ENCODE data around the gene PJA2.
A peak's percentile ranks its signal among the peaks of the same experiment; 100 is the strongest.

PJA2 gene

DNA sequence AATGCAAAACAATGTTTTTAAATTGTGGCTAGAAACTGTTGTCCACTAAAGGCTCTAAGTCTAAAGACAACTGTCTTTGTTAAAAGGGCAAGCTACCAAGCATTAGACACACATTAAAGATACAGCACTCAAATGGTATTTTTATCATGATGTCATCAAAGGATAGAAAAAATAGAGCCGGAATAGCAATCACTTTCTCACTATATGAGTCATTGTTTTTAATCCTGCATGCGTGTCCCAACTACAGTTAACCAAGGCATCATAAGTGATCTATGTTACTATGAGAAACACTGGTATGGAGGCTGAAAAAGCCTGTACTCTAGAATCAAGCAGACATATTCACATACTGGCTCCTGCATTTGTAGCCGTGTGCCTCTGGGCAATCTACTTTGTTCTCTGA lies 1.9 kb upstream of the PJA2 start:
- H3K27me3 ChIP-seq (ENCODE audit: insufficient read depth, low read length, poor library complexity) = no peaks in the 10 kb centered on the region
- no peak overlapping the region for H3K4me3 ChIP-seq (ENCODE audit: low read length)

DNA sequence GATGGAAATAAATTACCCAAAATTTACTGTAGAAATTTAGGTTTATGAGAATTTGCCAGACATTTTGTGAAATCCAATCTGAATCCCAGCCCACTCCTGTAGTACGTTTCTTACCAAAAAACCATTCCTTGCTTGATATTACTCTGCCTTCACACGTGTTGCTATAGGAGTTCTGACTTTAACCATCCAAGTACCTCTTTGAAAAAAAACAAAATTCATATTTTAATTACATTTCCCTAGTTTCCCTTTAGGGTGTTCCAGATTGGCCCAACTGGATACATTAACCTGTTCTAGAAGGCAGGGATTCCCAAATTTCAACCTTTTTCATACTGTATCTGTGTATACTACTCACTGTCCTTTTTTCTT lies 1.4 kb upstream of the PJA2 start:
- H3K27ac ChIP-seq (ENCODE audit: low read depth, low read length) = peak overlapping the region; percentile 90
- H2BK15ac ChIP-seq (replicated peaks; ENCODE audit: low read depth) = no peak overlapping the region
- H3K79me1 ChIP-seq (ENCODE audit: low read length) = peaks cover 2% of the 10 kb centered on the region
- H3K4me3 ChIP-seq (ENCODE audit: low read length) = peak overlapping the region; percentile 79
- H2AK5ac ChIP-seq (ENCODE audit: low read length) = no peak overlapping the region
- H3K4me1 ChIP-seq (ENCODE audit: control insufficient read depth, low read depth, low read length) = no peaks in the 10 kb centered on the region
- H4K8ac ChIP-seq (ENCODE audit: low read depth, low read length) = no peak overlapping the region
- no peak overlapping the region for H2BK5ac ChIP-seq (ENCODE audit: low read length)
- WGBS (ENCODE audit: extremely low coverage, insufficient coverage, low lambda C conversion rate) = no CpG with 5 or more reads among the region's 2 CpGs
- peak overlapping the region; percentile 88 for H3K4me2 ChIP-seq (ENCODE audit: low read length)
- H3K18ac ChIP-seq (ENCODE audit: low read length) = peak overlapping the region; percentile 52
- DNase-seq = no peak
- H3K23ac ChIP-seq (ENCODE audit: low read length) = no peak overlapping the region
- no peak overlapping the region for H3K4ac ChIP-seq (ENCODE audit: low read depth, low read length)
- peak overlapping the region; percentile 90 for H3K9ac ChIP-seq (ENCODE audit: low read length)
- no peaks in the 10 kb centered on the region for H3K27me3 ChIP-seq (ENCODE audit: insufficient read depth, low read length, poor library complexity)
- H3K36me3 ChIP-seq (ENCODE audit: control insufficient read depth, insufficient read depth, low read length) = no peaks in the 10 kb centered on the region
- H4K5ac ChIP-seq (ENCODE audit: low read length) = no peak overlapping the region
- H3K79me2 ChIP-seq (ENCODE audit: control insufficient read depth, insufficient read depth, low read length) = peaks cover 15% of the 10 kb centered on the region
- no peak overlapping the region for H2BK120ac ChIP-seq (ENCODE audit: low read depth, low read length)
- H3K56ac ChIP-seq (ENCODE audit: low read length) = peak overlapping the region; percentile 91

More for the DNA sequence above, 1.9 kb upstream of the PJA2 start:
- H2BK15ac ChIP-seq (replicated peaks; ENCODE audit: low read depth) = no peak overlapping the region
- H3K79me2 ChIP-seq (ENCODE audit: control insufficient read depth, insufficient read depth, low read length) = peaks cover 12% of the 10 kb centered on the region
- no peak overlapping the region for H3K4ac ChIP-seq (ENCODE audit: low read depth, low read length)
- H3K23ac ChIP-seq (ENCODE audit: low read length) = no peak overlapping the region
- no peaks in the 10 kb centered on the region for H3K36me3 ChIP-seq (ENCODE audit: control insufficient read depth, insufficient read depth, low read length)
- H3K4me1 ChIP-seq (ENCODE audit: control insufficient read depth, low read depth, low read length) = no peaks in the 10 kb centered on the region
- no peak overlapping the region for H2BK5ac ChIP-seq (ENCODE audit: low read length)
- H4K5ac ChIP-seq (ENCODE audit: low read length) = no peak overlapping the region
- H3K27ac ChIP-seq (ENCODE audit: low read depth, low read length) = no peak overlapping the region
- H3K4me2 ChIP-seq (ENCODE audit: low read length) = no peak overlapping the region
- no peak overlapping the region for H3K56ac ChIP-seq (ENCODE audit: low read length)
- H2AK5ac ChIP-seq (ENCODE audit: low read length) = no peak overlapping the region
- no peak overlapping the region for H4K8ac ChIP-seq (ENCODE audit: low read depth, low read length)
- DNase-seq = no peak
- peaks cover 2% of the 10 kb centered on the region for H3K79me1 ChIP-seq (ENCODE audit: low read length)
- no peak overlapping the region for H3K9ac ChIP-seq (ENCODE audit: low read length)
- no peak overlapping the region for H3K18ac ChIP-seq (ENCODE audit: low read length)
- H2BK120ac ChIP-seq (ENCODE audit: low read depth, low read length) = no peak overlapping the region
- no CpG with 5 or more reads among the region's 3 CpGs for WGBS (ENCODE audit: extremely low coverage, insufficient coverage, low lambda C conversion rate)

DNA sequence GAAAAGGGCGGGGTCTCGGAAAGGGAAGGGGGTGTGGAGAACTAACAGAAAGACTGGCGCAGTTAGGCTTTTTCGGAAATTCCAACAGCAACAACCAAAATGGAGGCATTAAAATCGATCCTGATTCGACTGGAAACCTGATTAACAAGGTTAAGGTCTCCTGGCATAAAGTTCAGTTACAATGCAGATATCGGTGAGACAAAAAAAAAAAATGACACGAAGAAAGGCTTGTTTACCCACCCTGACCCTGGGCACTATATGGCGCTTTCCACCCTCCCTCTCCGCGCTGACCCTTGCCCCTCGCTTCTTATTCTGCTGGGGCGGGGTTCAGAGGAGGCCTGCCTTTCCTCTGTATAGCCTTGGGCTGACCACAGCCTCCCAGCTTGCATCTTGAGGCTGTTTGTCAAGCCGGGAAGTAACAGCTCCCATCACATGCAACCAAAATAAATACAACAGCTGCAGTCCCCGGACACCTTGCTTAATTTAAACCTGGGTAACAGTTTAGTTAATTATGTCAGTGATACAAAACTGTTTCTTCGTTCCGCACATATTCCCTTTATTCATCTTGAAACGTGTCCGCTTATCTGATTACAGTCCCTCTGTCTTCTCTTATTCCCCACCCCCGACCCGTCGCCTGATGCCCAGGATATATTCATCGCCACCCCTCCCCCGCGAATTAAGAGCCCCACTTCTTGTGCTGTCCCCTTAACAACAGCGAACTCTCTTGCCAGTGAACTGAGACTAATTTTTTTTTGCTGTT lies 795 bp upstream of the PJA2 start:
- Histone ChIP-seq H3K27me3 (ENCODE audit: insufficient read depth, low read length, poor library complexity) (no peaks in the 10 kb centered on the region), H2BK5ac (ENCODE audit: low read length) (peak overlapping the region; percentile 76), H2BK120ac (ENCODE audit: low read depth, low read length) (no peak overlapping the region), H4K5ac (ENCODE audit: low read length) (no peak overlapping the region), H2AK5ac (ENCODE audit: low read length) (no peak overlapping the region), H3K79me1 (ENCODE audit: low read length) (peaks cover 2% of the 10 kb centered on the region), H3K18ac (ENCODE audit: low read length) (peak overlapping the region; percentile 52), H3K23ac (ENCODE audit: low read length) (no peak overlapping the region), H3K4me1 (ENCODE audit: control insufficient read depth, low read depth, low read length) (no peaks in the 10 kb centered on the region), H3K36me3 (ENCODE audit: control insufficient read depth, insufficient read depth, low read length) (no peaks in the 10 kb centered on the region), H4K8ac (ENCODE audit: low read depth, low read length) (no peak overlapping the region), H3K27ac (ENCODE audit: low read depth, low read length) (peak overlapping the region; percentile 90), H3K9ac (ENCODE audit: low read length) (peak overlapping the region; percentile 90), H2BK15ac (replicated peaks; ENCODE audit: low read depth) (no peak overlapping the region), H3K79me2 (ENCODE audit: control insufficient read depth, insufficient read depth, low read length) (peaks cover 18% of the 10 kb centered on the region), H3K4me3 (ENCODE audit: low read length) (peak overlapping the region; percentile 79), H3K56ac (ENCODE audit: low read length) (peak overlapping the region; percentile 91), H3K4me2 (ENCODE audit: low read length) (peak overlapping the region; percentile 88), H3K4ac (ENCODE audit: low read depth, low read length) (no peak overlapping the region)
- no CpG with 5 or more reads among the region's 26 CpGs for WGBS (ENCODE audit: extremely low coverage, insufficient coverage, low lambda C conversion rate)
- peak; percentile 94 for DNase-seq

DNA sequence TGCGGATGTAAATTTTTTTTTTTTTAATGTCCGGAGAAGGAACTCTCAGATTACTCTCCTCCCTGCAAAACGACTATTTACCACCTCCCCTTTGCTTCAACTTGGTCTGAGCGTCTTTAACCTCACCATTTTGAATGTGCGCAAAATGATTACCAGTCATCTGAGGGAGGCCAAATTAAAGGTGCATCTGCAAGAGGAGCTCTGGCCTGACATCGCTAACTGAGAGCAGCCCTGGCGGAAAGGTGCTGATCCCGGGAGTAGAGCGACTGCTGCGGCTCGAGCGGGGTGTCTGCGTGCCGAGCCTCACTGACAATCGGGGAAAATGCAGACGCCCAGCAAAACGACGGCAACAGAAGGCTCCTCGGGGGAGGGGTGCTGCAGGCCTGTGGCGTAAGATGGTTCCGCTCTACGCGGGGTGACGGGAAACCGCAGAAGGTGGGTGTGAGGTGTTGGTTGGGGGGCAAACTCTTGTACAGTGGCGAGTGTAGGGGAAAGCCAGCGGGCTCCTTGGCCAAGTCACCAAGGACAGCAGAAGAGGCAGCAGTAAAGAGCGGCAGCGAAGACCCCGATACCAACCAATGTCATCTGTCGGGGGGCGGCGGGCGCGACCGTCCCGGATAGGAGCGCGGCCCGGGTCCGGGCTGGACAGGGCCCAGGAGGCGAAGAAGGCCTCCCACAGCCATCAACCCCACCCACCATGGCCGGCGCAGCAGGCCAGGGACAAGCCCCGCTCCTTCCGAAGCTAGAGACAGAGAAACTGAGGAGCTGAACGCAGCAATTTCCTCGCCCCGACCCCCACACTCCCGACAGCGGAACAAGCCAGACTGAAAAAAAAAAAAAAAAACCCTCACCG lies 557 bp downstream of the PJA2 start:
- Histone ChIP-seq H3K4me3 (ENCODE audit: low read length) (peak overlapping the region; percentile 97), H3K18ac (ENCODE audit: low read length) (peak overlapping the region; percentile 0), H3K27me3 (ENCODE audit: insufficient read depth, low read length, poor library complexity) (no peaks in the 10 kb centered on the region), H3K36me3 (ENCODE audit: control insufficient read depth, insufficient read depth, low read length) (no peaks in the 10 kb centered on the region), H3K4me2 (ENCODE audit: low read length) (peak overlapping the region; percentile 75), H3K27ac (ENCODE audit: low read depth, low read length) (peak overlapping the region; percentile 94), H2AK5ac (ENCODE audit: low read length) (no peak overlapping the region), H4K5ac (ENCODE audit: low read length) (no peak overlapping the region), H2BK120ac (ENCODE audit: low read depth, low read length) (no peak overlapping the region), H3K4ac (ENCODE audit: low read depth, low read length) (peak overlapping the region; percentile 56), H3K9ac (ENCODE audit: low read length) (peak overlapping the region; percentile 97), H3K23ac (ENCODE audit: low read length) (no peak overlapping the region), H2BK15ac (replicated peaks; ENCODE audit: low read depth) (no peak overlapping the region), H3K79me2 (ENCODE audit: control insufficient read depth, insufficient read depth, low read length) (peaks cover 27% of the 10 kb centered on the region), H4K8ac (ENCODE audit: low read depth, low read length) (no peak overlapping the region), H2BK5ac (ENCODE audit: low read length) (no peak overlapping the region), H3K56ac (ENCODE audit: low read length) (peak overlapping the region; percentile 96), H3K4me1 (ENCODE audit: control insufficient read depth, low read depth, low read length) (no peaks in the 10 kb centered on the region), H3K79me1 (ENCODE audit: low read length) (peaks cover 4% of the 10 kb centered on the region)
- DNase-seq = peak; percentile 77
- WGBS (ENCODE audit: extremely low coverage, insufficient coverage, low lambda C conversion rate) = no CpG with 5 or more reads among the region's 52 CpGs

DNA sequence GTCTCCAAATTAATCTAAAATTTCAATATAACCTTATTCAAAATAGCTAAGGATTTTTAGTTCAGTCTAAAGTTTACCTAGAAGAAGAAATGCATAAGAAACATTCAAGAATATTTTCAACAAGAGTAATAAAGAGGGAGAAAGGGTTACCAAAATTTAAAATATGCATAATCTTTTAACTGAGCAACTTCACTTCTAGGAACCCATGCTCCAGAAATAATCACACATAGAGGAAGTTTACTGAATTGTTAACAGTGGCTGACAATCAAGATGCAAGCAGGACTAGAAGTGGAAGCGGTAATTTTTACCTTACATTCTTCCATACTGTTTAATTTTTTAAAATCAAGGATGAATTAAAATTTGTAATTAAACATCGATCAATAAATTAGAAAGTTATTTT lies 1.9 kb downstream of the PJA2 start:
- Histone ChIP-seq H3K27me3 (ENCODE audit: insufficient read depth, low read length, poor library complexity) (no peaks in the 10 kb centered on the region), H3K36me3 (ENCODE audit: control insufficient read depth, insufficient read depth, low read length) (no peaks in the 10 kb centered on the region), H2AK5ac (ENCODE audit: low read length) (no peak overlapping the region), H4K8ac (ENCODE audit: low read depth, low read length) (no peak overlapping the region), H2BK15ac (replicated peaks; ENCODE audit: low read depth) (no peak overlapping the region), H2BK5ac (ENCODE audit: low read length) (no peak overlapping the region), H3K4me3 (ENCODE audit: low read length) (no peak overlapping the region), H4K5ac (ENCODE audit: low read length) (no peak overlapping the region), H3K18ac (ENCODE audit: low read length) (no peak overlapping the region), H3K79me1 (ENCODE audit: low read length) (peaks cover 4% of the 10 kb centered on the region), H3K79me2 (ENCODE audit: control insufficient read depth, insufficient read depth, low read length) (peaks cover 33% of the 10 kb centered on the region), H3K23ac (ENCODE audit: low read length) (no peak overlapping the region), H3K27ac (ENCODE audit: low read depth, low read length) (no peak overlapping the region), H3K9ac (ENCODE audit: low read length) (no peak overlapping the region), H2BK120ac (ENCODE audit: low read depth, low read length) (no peak overlapping the region), H3K4me1 (ENCODE audit: control insufficient read depth, low read depth, low read length) (no peaks in the 10 kb centered on the region), H3K4me2 (ENCODE audit: low read length) (no peak overlapping the region), H3K56ac (ENCODE audit: low read length) (no peak overlapping the region), H3K4ac (ENCODE audit: low read depth, low read length) (no peak overlapping the region)
- DNase-seq = no peak
- no CpG with 5 or more reads among the region's 2 CpGs for WGBS (ENCODE audit: extremely low coverage, insufficient coverage, low lambda C conversion rate)
